GM19351 (cell line): Measurements from ENCODE around the gene HOXB1.

Experiments used
- ATAC-seq: cut with Tn5 transposase; IDR thresholded peaks from one replicate; pipeline ENCODE4 v1.9.1; 2021; ENCODE audit warnings: mild to moderate bottlenecking, moderate library complexity; ENCODE audit not compliant: unreplicated experiment

HOXB1 gene

GRCh38 chr17:48530887-48531272 is at the start of gene HOXB1:
Gene HOXB1, minus strand, starts transcription at chr17:48531011. Its CDS starts 107 bp downstream, at chr17:48530904.
- no peak for ATAC-seq

DNA sequence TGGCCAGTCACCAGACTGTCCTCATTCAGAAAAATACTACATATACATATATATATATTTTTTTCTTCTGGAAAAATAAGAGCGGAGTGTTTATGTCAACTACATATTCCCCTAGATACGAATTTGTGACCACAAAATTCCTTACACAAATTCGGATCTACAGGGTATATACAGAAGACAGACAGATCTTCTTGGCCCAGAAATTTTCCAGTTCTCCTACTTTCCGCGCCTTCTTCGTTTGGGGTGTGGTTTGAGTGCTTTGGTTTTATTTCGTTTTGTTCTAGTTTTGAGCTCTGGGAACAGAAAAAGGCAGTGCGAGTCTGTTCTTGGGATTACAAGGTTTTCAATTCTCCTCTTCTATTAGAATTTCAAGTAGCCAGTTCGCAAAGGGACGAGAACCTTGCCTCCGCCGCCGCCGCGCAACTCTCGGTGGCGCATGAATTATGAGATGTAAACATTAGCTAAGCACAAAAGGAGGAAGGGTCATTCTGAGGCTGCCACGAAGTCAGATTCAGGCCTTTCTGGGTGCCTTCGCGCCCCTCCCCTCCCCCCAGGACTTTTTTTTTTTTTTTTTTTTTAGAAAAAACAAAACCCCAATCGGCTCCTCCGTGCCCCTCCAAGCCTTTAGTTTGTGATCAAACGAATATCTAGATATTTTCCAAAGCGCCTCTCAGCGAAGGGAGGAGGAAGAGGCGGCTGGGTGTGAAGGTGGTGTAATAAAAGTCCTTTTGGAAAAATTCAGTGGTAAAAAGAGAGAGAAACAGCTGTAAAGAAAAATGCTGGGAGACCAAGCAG is 49.1 kb upstream of the HOXB1 start:
- ATAC-seq = no peak

DNA sequence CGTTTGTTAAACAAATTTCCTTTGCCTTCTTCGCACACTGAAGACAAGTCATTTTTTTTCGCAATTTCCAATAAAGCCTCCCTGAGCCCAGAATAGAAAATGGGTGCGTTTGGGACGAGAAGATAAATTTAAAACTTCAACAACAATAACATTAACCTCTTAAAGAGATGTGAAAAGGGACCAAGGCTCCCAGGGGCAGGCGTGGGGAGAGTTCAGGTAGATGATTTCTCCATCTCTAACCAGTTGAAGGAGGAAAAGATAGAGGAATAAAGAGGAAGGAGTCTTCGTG is 48.6 kb upstream of the HOXB1 start:
- ATAC-seq = no peak

DNA sequence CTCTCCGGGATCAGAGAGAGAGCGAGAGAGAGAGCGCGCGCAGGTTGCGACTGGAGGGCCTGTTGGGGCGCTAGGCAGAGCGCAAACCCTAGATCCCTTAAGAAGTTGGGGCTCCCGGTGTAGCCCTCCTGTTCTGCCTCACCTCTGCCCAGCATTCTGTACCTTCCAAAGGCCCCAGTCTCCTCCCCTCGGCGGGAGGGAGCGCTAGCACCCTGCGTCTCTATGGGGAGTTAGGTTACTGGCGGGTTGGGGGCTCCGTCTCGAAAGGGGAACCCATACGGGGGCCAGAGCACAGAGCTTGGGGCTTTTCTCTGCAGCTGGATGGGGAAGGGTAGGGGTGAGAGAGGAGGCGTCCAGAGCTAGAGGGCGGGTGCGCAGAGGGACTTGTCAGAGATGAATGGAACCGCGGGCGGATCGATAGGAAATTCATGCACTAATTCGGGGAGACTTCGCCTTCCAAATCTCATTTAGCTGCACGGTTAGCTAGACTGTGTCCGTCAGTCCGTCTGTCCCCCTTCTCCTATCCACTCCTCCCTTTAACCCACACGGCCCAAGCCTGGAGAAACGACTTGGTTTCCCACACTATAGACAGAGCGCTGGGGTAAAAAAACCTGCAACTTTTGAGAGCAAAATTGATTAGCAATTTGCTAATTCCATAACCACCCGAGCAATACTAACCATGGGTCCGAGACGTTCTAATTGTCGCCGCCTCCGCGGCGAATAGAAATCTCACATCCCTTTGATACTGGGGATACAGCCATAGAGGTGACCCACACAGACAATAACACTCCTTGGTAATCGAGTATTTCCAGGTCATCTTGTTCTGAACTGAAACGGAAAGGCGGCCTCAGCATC is 48.0 kb upstream of the HOXB1 start:
- ATAC-seq = peak; percentile 39

DNA sequence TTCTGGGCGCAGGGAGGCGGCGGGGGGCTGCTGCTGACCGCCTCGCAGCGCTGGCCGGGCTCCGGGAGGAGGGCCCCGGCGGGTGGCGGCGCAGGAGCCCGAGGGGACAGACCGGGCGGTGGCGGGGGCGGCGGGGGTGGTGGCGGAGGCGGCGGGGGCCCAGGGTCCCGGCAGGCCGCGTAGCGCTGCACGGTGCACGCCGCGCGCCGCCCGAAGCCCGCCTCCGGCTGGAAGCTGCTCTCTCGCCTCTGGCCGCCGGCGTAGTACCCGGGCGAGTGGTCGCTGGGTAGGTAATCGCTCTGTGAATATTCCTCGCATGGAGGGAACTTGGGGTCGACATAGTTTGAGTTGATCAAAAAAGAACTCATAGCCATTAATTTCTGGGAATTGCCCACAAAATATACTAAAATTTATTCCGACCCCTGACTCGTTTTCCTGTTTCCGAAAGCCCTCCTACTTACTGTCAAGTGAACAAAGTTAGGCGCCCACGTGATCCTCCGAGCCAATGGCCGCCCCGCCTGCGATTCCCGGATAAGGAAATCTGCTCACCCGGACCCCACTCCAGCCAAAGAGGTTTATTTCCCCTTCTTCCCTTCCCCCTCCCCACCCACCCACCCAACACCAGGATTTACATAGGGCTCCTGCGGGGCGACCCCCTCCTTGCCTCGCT is 47.3 kb upstream of the HOXB1 start, which contains the start of gene HOXB4:
Gene HOXB4, minus strand, starts transcription at position 405 of the 670 bp plus-strand sequence. Its CDS starts 31 bp downstream, at position 374.
- peak; percentile 62 for ATAC-seq

- ATAC-seq = no peak
Measured at GRCh38 chr17:48577330-48577945, 46.6 kb upstream of the HOXB1 start.

GRCh38 chr17:48576479-48577309 is 45.9 kb upstream of the HOXB1 start:
- ATAC-seq = no peak

GRCh38 chr17:48575673-48576478 is 45.1 kb upstream of the HOXB1 start:
- no peak for ATAC-seq

DNA sequence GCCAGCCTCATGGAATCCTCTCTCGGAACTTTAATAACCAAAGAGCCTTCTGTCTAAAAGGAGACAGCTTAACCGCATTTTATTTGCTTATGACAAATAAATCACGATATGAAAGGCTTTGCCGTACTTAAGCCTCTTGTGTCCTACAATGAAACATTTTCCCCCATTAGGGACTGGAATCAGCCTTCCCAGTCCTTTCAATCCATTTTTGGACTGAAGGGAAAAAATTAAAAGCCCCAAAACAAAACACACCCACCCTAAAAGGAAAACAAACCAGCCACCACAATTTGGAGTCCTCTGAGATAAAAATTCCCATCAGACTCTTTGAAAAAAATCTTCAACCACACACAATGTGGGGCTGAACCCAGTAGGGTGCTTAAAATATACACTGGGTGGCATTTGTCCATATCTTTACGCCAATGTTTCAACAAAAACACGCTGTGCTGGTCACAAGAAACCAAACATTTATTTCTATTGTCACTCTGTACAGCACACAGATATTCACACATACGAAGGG is 44.3 kb upstream of the HOXB1 start:
- no peak for ATAC-seq

DNA sequence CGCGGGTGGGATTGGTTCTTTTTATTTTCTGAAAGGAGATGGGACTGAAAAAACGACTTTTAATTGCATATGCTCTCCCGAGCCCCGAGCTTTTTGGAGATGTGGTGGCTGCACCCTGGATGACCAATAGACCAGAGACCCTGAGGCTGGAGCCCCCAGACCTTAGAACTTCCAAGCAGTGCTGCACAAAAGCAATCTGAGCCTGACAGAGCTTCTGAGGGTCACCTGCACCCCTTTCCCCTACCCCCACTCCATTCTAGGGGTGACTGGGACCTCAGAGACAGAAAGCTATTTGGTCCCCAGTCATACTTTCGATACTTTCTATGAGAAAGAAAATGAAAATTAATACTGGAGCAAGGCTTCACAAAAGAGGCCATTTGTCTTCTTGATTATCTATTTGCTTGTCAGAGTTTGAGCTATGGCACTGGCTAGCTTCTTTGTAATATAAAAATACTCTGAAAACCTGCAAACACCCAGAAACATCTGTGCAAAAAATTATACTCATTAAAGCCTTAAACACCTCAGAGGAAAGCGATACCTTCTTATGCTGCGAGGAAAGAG is 43.8 kb upstream of the HOXB1 start:
- ATAC-seq = no peak

DNA sequence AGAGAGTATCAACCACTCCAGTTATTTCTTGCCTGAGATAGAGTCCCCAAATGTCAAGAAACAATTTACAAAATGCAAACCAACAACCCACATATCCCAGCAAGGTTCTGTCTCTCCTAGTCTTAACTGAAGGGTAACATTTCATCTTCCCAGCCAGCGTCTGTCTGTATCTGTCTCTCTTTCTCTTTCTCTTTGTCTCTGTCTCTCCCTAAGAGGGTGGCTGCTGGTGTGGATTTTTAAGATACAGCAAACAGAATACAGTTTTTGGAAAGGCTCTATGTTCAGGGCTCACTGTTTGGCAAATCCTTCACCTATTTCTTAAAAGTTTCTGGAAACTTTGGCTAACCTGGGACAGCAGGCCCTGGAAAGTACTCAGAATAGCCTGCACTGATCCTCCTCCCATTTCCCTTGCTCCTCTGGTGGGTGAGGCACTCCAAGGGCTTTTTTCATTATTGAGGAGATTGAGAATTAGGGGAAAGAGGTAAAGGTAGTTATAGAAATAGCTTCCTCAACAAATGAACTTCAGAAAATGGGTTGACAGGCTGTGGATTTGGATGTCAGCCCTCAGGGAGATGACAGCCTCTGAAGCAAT is 41.1 kb upstream of the HOXB1 start:
- ATAC-seq = no peak

DNA sequence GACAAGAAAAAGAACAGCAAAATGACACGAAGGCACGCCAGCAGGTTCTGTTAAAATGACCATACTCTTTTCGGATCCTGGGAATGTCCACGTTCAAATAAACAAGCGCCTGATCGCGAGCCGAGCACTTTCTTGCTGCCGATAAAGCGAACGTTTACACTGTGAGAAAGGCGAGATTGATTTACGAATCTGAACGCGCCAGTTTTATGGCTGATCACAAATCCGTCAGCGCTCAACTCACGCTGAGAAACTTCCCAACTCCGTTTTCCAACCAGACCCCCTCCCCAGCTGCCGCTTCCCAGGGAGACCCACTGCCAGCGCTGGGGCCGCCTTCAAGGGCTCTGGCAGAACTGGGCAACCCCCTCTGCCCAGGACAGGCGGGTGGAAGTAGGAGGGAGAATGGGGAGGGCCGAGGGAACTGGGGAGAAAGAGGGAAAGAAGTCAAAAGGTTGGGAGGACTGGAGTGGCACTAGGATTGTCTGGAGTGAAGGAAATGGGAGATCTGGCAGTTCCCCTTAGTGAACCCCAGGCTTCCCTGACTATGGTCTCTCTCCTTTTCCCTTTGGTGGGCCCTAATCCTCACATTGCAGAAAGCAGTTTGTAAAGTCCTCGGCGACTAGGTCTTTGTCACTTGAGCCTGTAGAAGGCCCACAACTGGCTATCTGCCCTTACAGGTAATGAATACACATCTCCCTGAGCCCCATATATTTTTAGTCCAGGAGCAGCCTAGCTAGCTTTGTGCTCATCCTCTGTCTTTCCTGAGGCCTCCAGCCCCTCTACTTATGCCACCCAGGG is 40.4 kb upstream of the HOXB1 start:
- no peak for ATAC-seq

DNA sequence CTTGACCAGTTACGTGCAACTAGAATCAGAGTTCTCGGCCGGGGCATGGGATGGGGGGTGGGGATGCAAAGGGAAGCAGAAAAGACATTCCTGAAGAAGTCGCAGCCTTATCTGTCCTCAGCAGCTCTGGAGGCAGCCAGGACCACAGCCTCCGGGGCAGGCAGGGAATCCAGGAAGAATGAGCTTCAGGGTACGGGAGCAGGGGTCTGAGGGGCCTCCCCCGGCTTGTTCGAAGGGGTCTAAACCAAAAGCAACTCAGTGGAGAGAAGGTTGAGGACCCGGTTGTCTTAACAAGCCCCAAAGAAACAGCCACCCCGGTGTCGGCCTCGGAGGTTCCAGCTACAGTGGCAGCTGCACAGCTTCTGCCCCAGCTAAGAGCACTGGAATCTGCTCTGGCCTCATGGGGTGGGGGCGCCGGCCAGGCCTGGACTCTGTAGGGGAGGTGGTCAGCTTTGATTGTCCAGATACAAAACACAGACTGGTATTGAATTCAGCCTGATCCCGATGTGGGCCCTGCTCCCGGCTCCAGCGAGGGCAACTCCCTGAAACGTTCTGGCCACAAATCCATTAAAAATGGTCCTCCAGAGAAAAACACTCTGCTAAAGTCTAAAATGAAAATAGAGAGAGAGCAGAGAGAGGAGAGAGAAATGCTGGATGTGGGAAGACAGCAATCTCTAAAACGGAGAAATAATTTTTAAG is 39.7 kb upstream of the HOXB1 start:
- no peak for ATAC-seq

DNA sequence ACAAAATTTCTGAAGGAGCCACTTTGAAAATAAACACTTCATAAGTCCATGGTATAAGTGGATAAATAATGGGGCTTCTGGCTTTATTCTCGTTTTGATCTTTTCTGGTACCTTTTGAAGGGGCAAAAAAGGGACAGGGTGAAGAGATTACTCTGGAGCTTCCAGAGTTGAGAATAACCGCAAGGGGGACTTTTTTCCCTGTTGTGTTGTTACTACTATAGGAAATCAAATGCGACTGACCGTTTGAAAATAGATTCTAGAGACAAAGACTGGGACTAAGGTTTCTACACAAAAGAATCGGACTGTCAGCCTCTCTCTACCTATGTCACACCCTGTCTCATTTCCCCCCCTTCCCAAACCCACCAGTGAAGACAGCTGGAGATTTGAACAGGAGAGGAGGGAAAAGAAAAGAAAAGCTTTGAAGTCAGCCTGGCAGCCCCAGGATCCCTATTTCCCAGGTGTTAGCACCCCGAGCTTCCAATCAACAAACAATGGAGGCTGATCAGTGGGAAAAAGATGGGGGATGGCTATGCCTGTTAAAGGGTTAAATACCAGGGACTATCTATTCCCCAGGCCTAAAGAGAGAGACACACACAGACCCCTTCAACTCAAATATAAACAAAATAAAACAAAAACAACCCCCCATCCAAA is 39.0 kb upstream of the HOXB1 start:
- ATAC-seq = no peak

DNA sequence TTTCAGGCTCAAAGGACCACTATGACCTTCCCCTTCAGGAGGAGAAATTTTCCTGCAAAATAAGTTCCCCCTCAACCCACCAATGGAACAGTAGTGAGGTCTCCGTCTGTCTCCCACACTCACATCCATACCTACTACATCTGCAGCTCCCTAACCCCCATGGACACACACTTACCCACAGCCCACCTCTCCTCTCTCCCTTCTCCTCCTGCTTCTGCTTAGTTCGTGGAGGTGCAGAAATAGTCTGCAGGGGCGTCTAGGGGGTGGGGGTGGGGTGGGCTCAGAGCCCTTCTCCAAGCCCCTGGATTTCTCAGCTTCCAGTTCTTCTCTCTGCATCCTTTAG is 38.4 kb upstream of the HOXB1 start:
- no peak for ATAC-seq

DNA sequence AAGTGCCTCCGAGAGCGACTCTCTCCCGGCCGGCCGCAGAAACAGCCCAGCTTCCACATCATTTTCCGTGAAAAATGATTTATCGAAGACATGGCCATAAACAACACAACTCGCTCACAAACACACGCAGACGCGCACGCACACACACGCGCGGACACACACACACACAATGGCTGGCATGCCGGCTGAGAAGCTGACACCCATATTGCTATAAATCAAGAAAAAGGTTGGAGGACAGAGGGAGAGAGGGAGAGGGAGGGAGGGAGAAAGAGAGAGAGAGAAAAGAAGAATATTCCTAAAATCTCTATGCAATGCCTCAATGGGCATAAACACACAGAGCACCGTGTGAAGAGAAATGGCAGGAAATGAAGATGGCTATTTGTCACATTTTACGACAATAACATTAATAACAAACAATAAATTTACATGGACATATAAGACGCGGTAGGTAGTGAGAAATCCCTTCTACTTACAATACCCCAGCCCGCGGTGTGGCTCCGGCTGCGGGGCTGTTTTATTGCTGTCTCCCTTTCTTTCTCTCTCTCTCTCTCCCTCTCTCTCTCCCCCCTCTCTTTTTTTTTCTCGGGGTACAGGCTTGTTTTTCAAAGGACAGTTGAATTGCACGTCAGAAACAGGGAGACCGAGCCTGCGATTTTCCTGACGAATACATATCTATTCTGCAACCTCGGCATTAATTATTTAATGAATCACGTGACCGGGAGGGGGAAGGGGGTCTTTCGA is 37.9 kb upstream of the HOXB1 start:
- ATAC-seq = no peak
